ENCODE results near the gene XPO1.

DNA sequence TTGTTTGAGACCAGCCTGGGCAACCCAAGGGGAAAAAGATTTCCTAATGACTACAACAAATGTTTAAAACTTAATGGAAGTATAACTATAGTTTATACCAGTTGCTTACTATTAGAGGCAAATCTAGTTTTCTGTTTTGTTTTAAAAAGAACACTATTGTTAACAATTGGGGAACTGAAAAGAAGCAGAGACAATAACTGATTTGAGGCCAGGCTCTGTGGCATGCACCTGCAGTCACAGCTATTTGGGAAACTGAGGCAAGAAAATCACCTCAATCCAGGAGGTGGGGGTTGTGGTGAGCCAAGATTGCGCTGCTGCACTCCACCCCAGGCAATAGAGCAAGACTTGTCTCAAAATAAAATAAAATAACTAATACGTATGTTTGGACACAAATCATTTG is 39.1 kb downstream of the XPO1 start:
- TF ChIP-seq, protein P1, sequence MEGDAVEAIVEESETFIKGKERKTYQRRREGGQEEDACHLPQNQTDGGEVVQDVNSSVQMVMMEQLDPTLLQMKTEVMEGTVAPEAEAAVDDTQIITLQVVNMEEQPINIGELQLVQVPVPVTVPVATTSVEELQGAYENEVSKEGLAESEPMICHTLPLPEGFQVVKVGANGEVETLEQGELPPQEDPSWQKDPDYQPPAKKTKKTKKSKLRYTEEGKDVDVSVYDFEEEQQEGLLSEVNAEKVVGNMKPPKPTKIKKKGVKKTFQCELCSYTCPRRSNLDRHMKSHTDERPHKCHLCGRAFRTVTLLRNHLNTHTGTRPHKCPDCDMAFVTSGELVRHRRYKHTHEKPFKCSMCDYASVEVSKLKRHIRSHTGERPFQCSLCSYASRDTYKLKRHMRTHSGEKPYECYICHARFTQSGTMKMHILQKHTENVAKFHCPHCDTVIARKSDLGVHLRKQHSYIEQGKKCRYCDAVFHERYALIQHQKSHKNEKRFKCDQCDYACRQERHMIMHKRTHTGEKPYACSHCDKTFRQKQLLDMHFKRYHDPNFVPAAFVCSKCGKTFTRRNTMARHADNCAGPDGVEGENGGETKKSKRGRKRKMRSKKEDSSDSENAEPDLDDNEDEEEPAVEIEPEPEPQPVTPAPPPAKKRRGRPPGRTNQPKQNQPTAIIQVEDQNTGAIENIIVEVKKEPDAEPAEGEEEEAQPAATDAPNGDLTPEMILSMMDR (IDR thresholded peaks at IDR 0.05) = no peak
- no peak for TF ChIP-seq POLR2A (IDR thresholded peaks at IDR 0.05)
